Measurements from ENCODE around the gene HM13.
"Not testable (repeated sequence)": the region's sequence is repeated elsewhere in the genome, so short reads cannot be mapped to it uniquely, and the experiment has no call there.

- not testable (repeated sequence) for TF ChIP-seq ATF3, FOXA2, FOXA1, RAD21 (IDR thresholded peaks at IDR 0.05)
- TF ChIP-seq, protein P1, sequence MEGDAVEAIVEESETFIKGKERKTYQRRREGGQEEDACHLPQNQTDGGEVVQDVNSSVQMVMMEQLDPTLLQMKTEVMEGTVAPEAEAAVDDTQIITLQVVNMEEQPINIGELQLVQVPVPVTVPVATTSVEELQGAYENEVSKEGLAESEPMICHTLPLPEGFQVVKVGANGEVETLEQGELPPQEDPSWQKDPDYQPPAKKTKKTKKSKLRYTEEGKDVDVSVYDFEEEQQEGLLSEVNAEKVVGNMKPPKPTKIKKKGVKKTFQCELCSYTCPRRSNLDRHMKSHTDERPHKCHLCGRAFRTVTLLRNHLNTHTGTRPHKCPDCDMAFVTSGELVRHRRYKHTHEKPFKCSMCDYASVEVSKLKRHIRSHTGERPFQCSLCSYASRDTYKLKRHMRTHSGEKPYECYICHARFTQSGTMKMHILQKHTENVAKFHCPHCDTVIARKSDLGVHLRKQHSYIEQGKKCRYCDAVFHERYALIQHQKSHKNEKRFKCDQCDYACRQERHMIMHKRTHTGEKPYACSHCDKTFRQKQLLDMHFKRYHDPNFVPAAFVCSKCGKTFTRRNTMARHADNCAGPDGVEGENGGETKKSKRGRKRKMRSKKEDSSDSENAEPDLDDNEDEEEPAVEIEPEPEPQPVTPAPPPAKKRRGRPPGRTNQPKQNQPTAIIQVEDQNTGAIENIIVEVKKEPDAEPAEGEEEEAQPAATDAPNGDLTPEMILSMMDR (IDR thresholded peaks at IDR 0.05; ENCODE audit: low read depth, low read length, missing input control): not testable (repeated sequence)
Measured at GRCh38 chr20:31521267-31521666, 7.0 kb downstream of the HM13 start.

All from liver (tissue), 3 donors.